Measurements from ENCODE around the gene NAA80. TPM values are rescaled to one million over a fixed set of nuclear protein-coding genes. Genes with fewer than 3 reads are reported as not detected.

NAA80 gene
- total and polyA plus RNA-seq, 12 donors: 5.2 to 19.8 (median 11.0) TPM

DNA sequence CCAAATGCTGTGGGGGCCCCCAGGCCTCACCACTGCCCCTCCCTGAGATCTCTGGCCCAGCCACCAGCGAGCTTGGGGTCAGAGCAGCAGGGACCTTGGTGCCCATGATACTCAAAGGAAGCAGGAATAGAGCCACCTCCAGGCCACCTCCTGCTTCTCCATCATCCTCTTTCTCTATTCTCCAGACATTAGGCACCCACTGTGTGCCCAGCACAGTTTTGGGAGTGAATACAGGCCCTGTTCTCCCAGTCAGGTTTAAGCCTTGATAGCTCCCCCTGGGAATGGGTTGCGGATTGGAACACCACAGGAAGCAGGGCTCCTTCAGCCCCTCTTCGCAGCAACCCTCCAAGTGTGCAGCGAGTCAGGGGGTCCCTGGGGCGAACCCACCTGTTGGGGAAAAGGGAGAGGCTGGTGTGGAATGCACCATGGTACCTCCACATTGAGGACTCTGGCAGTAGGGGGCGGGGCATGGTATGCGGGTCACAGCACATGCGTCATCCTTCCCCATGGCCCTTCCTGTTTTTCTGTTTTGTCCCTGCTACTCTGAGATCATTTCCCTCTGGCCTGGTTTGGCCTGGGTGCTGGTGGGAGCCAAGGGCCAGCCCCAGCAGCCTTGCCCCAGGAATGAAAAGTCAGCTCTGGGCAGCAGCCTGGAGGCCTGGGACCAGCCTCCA, 44.5 kb downstream of the NAA80 start:
- no peaks in the 10 kb centered on the region for H3K27me3 ChIP-seq
- H3K36me3 ChIP-seq (replicated peaks in 1 of 2): peaks cover 0 to 67% of the 10 kb centered on the region in 2 donors
- H3K4me1 ChIP-seq (replicated peaks in 1 of 2): peaks cover 0 to 34% of the 10 kb centered on the region in 2 donors
- peak overlapping the region; percentile 16 to 86 (median 60) for H3K27ac ChIP-seq
- TF ChIP-seq, protein P1, sequence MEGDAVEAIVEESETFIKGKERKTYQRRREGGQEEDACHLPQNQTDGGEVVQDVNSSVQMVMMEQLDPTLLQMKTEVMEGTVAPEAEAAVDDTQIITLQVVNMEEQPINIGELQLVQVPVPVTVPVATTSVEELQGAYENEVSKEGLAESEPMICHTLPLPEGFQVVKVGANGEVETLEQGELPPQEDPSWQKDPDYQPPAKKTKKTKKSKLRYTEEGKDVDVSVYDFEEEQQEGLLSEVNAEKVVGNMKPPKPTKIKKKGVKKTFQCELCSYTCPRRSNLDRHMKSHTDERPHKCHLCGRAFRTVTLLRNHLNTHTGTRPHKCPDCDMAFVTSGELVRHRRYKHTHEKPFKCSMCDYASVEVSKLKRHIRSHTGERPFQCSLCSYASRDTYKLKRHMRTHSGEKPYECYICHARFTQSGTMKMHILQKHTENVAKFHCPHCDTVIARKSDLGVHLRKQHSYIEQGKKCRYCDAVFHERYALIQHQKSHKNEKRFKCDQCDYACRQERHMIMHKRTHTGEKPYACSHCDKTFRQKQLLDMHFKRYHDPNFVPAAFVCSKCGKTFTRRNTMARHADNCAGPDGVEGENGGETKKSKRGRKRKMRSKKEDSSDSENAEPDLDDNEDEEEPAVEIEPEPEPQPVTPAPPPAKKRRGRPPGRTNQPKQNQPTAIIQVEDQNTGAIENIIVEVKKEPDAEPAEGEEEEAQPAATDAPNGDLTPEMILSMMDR (IDR thresholded peaks at IDR 0.05): no peak
- peak in 1 of 2 donors; percentile 11 for TF ChIP-seq POLR2A (IDR thresholded peaks at IDR 0.05)
- no peak overlapping the region for H3K4me3 ChIP-seq
- peak in 6 of 7 donors; percentile 67 to 89 (median 74) for DNase-seq
- intact Hi-C loops (cut with DNase I): no loop called here
- H3K9me3 ChIP-seq (replicated peaks in 1 of 3): no peaks in the 10 kb centered on the region
- WGBS, 4 donors: 62 to 68% (median 64%) methylated on average over 4 to 8 of the region's 8 CpGs

DNA sequence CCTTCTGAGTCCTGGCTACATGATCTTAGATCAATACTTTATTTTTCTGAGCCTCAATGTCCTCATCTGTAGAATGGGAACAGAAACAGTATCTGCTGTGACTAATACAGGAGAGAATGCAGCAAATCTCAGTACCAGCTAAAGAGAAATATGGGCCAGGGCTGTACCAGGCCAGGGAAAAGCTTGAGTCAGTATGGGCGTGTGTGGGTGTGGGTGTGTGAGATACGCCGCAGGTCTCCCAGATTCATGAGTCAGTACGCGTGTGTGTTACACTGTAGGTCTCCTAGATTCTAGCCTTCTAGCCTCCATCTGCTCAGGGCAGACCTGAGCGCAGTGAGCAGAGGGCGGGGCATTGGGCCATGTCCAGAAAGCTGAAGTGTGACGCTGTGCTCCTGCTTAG, 48.0 kb downstream of the NAA80 start:
- 47 to 63% (median 52%) methylated on average over 8 of the region's 8 CpGs for WGBS, 4 donors
- intact Hi-C loops (cut with DNase I): no loop called here

DNA sequence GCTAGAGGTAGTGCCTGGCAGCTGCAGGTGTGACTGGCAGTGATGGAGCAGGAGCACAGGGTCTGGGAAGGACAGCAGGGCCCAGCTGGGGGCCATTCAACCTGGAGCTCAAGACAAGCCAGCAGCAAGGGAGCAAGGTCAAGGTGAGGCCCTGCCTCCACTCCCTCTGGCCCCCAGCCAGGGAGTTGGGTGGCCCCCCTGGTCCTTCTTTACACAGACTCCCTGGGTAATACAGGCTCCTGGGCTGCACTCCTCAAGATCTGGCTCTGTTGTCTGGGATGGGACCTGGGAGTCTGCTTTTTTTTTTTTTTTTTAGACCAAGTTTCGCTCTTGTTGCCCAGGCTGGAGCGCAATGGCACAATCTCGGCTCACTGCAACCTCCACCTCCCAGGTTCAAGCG, 48.7 kb downstream of the NAA80 start:
- H3K36me3 ChIP-seq (replicated peaks in 1 of 2): peaks cover 0 to 41% of the 10 kb centered on the region in 2 donors
- no peaks in the 10 kb centered on the region for H3K9me3 ChIP-seq (replicated peaks in 1 of 3)
- no peak for TF ChIP-seq POLR2A (IDR thresholded peaks at IDR 0.05)
- TF ChIP-seq, protein P1 (IDR thresholded peaks at IDR 0.05): no peak
- H3K4me3 ChIP-seq: no peak overlapping the region
- H3K4me1 ChIP-seq (replicated peaks in 1 of 2): peaks cover 31 to 72% of the 10 kb centered on the region in 2 donors
- intact Hi-C loops (cut with DNase I): no loop called here
- WGBS, 4 donors: 79 to 100% (median 89%) methylated on average over 1 to 4 of the region's 4 CpGs
- peak in 1 of 7 donors; percentile 65 for DNase-seq
- peak overlapping the region in 1 of 5 donors; percentile 84 for H3K27ac ChIP-seq
- no peaks in the 10 kb centered on the region for H3K27me3 ChIP-seq

More for the DNA sequence above, 48.0 kb downstream of the NAA80 start:
- H3K4me3 ChIP-seq: no peak overlapping the region
- no peaks in the 10 kb centered on the region for H3K9me3 ChIP-seq (replicated peaks in 1 of 3)
- TF ChIP-seq, protein P1 (IDR thresholded peaks at IDR 0.05): no peak
- TF ChIP-seq POLR2A (IDR thresholded peaks at IDR 0.05): no peak
- H3K27ac ChIP-seq: peak overlapping the region in 2 of 5 donors; percentile 18 to 71
- peaks cover 24 to 65% of the 10 kb centered on the region in 2 donors for H3K4me1 ChIP-seq (replicated peaks in 1 of 2)
- peak in 5 of 7 donors; percentile 61 to 75 (median 69) for DNase-seq
- peaks cover 0 to 48% of the 10 kb centered on the region in 2 donors for H3K36me3 ChIP-seq (replicated peaks in 1 of 2)
- no peaks in the 10 kb centered on the region for H3K27me3 ChIP-seq

GRCh38 chr3:50249457-50249856, 49.7 kb downstream of the NAA80 start:
- Histone ChIP-seq H3K4me3 (no peak overlapping the region), H3K9me3 (replicated peaks in 1 of 3) (no peaks in the 10 kb centered on the region), H3K36me3 (replicated peaks in 1 of 2) (peaks cover 0 to 32% of the 10 kb centered on the region in 2 donors), H3K27me3 (no peaks in the 10 kb centered on the region), H3K27ac (peak overlapping the region in 1 of 5 donors; percentile 84), H3K4me1 (replicated peaks in 1 of 2) (peaks cover 36 to 74% of the 10 kb centered on the region in 2 donors)
- intact Hi-C loops (cut with DNase I): no loop called here
- no peak for DNase-seq
- WGBS, 4 donors: 88 to 100% (median 92%) methylated on average over 1 to 5 of the region's 5 CpGs; no CpG with 5 or more reads in 1 of the 4 donors
- TF ChIP-seq, protein P1 (IDR thresholded peaks at IDR 0.05): no peak
- TF ChIP-seq POLR2A (IDR thresholded peaks at IDR 0.05): no peak

Data from adrenal gland (tissue), 12 donors.